ENCODE data around the gene BORCS8.

DNA sequence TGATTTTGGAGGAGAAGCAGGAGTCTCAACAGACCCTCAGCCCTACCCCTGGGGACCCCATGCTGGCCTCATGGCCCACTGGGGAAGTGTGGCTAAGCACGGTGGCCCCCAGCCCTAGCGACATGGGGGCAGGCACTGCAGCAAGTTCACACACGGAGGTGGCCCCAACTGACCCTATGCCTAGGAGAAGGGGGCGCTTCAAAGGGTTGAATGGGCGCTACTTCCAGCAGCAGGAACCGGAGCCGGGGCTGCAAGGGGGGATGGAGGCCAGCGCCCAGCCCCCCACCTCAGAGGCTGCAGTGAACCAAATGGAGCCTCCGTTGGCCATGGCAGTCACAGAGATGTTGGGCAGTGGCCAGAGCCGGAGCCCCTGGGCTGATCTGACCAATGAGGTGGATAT, 34.7 kb upstream of the BORCS8 start:
- no peak for TF ChIP-seq CTCF (IDR thresholded peaks at IDR 0.05; ENCODE audit: insufficient read depth, low read length)
- no peak for TF ChIP-seq POLR2AphosphoS5 (IDR thresholded peaks at IDR 0.05; ENCODE audit: low read depth)
- TF ChIP-seq SPI1 (IDR thresholded peaks at IDR 0.05; ENCODE audit: borderline replicate concordance, low read depth), result no peak

Data from HL-60 (cell line).